ENCODE results near the gene LTBP4. TPM values are rescaled to one million over a fixed set of nuclear protein-coding genes. Genes with fewer than 3 reads are reported as not detected.
A peak's percentile ranks its signal among the peaks of the same experiment; 100 is the strongest.

The LTBP4 gene
- total and polyA plus RNA-seq, 2 of the 13 experiments (the other 11 are each of a cell fraction or from before 2014, with no cell fraction given): 0.86 to 2.3 TPM

DNA sequence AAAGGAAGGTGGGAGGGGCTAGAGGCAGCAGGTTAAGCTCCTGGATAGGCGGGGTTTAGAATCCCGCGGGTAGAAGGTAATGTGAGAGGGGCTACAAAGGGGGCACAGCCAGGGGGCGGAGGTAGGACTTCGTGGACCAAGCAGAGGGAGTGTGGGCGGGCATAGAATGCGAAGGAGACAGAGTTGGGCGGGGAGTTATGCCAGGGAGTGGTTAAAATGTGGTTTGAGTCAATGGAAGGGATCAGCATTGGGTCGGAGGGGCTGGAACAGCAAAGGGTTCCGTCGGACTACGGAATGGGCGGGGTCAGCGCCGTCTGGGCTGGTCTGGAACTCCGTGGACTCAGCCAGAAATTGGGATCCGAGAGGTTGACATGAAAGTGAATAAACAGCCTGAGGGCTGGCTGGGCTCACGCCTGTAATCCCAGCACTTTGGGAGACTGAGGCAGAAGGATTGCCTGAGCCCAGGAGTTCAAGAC is 3.0 kb downstream of the LTBP4 start:
- BruUV-seq (replicated peaks): no TSS peak
- Histone ChIP-seq H2AFZ (ENCODE audit: low read length) (no peak overlapping the region), H3K79me2 (ENCODE audit: insufficient read depth, low read length) (no peaks in the 10 kb centered on the region), H3K4me1 (ENCODE audit: insufficient read depth, low read length) (peaks cover 75% of the 10 kb centered on the region), H3K9ac (ENCODE audit: insufficient read depth, low read depth, low read length) (no peak overlapping the region), H4K20me1 (ENCODE audit: insufficient read depth, low read length) (peaks cover 1% of the 10 kb centered on the region), H3K4me3 (replicated peaks in 1 of 3; ENCODE audit: insufficient read depth in 1 of 3, low read depth in 2 of 3, low read length in 3 of 3) (peak overlapping the region; percentile 3 to 63 (median 20); a peak in 4 of 6 replicates), H3K27me3 (ENCODE audit: control insufficient read depth in 1 of 2, insufficient read depth in 2 of 2, low read length in 2 of 2) (peaks cover 4 to 61% of the 10 kb centered on the region in 2 experiments; a peak in 4 of 5 replicates), H3K9me3 (ENCODE audit: low read length) (no peaks in the 10 kb centered on the region), H3K4me2 (ENCODE audit: low read depth, low read length) (peak overlapping the region; percentile 84), H3K27ac (ENCODE audit: extremely low read length, insufficient read depth, low read length) (no peak overlapping the region), H3K36me3 (replicated peaks in 1 of 2; ENCODE audit: control insufficient read depth in 1 of 2, insufficient read depth in 2 of 2, low read length in 2 of 2) (no peaks in the 10 kb centered on the region)
- CTCF ChIA-PET (ENCODE audit: low intra/inter-chr PET ratio, low total read pairs): interaction anchor here (6.8 kb wide), 1 partner anchor 30 kb away, joined by 37 read pairs; no protein-coding TSS in a partner anchor
- no peak for ATAC-seq
- POLR2A ChIA-PET: interaction anchor here (0.8 to 2.7 kb wide), 13 partner anchors 9 to 256 kb away, joined by 3 to 11 read pairs (median 3); partner anchors contain the start of genes BLVRB, C19orf47, PLD3 and SERTAD1
- intact Hi-C loops (cut with micrococcal nuclease; ENCODE audit: unreplicated experiment): no loop called here
- in situ Hi-C loops (cut with HindIII; ENCODE audit: extremely low pct_ligation_motif_present, low pct_unique_long_range_greater_than_20kb): loop anchor here (5.0 kb wide), 1 partner anchor 72 kb away; no protein-coding TSS in a partner anchor
- FAIRE-seq: no peak
- no peak for DNase-seq (ENCODE audit: low spot score)
- WGBS (ENCODE audit: low lambda C conversion rate): under 1% methylated on average over 16 of the region's 18 CpGs
- TF ChIP-seq SPEN (CRISPR knock-in tag; IDR thresholded peaks at IDR 0.05; ENCODE audit: low read depth) (no peak), KDM5B (CRISPR knock-in tag; IDR thresholded peaks at IDR 0.05; ENCODE audit: borderline replicate concordance) (no peak), ZBTB43 (CRISPR knock-in tag; conservative IDR thresholded peaks at IDR 0.05) (no peak), ZNF414 (CRISPR knock-in tag; IDR thresholded peaks at IDR 0.05) (no peak), EED (CRISPR knock-in tag; IDR thresholded peaks at IDR 0.05) (no peak), REPIN1 (CRISPR knock-in tag; IDR thresholded peaks at IDR 0.05; ENCODE audit: borderline replicate concordance, low read depth) (no peak), IRF1 (CRISPR knock-in tag; IDR thresholded peaks at IDR 0.05; ENCODE audit: low read depth) (no peak), POLR2AphosphoS5 (IDR thresholded peaks at IDR 0.05; ENCODE audit: low read depth, low read length) (no peak), ZNF772 (CRISPR knock-in tag; IDR thresholded peaks at IDR 0.05) (0 out of 2 replicates have a peak, but pooled peaks have one; percentile 3), CENPX (CRISPR knock-in tag; IDR thresholded peaks at IDR 0.05) (no peak), YY1 (IDR thresholded peaks at IDR 0.05; ENCODE audit: insufficient read depth, insufficient replicate concordance, low read depth, low read length) (no peak), CCDC6 (CRISPR knock-in tag; IDR thresholded peaks at IDR 0.05) (no peak), NFYB (CRISPR knock-in tag; IDR thresholded peaks at IDR 0.05) (no peak), ZNF768 (CRISPR knock-in tag; IDR thresholded peaks at IDR 0.05) (0 out of 2 replicates have a peak, but pooled peaks have one; percentile 30), ZSCAN12 (CRISPR knock-in tag; IDR thresholded peaks at IDR 0.05) (no peak), GATA4 (IDR thresholded peaks at IDR 0.05; ENCODE audit: borderline replicate concordance, low read depth) (no peak), PAX8 (CRISPR knock-in tag; IDR thresholded peaks at IDR 0.05; ENCODE audit: borderline replicate concordance) (no peak), ZNF432 (CRISPR knock-in tag; IDR thresholded peaks at IDR 0.05; ENCODE audit: borderline replicate concordance) (no peak)
- TF ChIP-seq, protein P1, sequence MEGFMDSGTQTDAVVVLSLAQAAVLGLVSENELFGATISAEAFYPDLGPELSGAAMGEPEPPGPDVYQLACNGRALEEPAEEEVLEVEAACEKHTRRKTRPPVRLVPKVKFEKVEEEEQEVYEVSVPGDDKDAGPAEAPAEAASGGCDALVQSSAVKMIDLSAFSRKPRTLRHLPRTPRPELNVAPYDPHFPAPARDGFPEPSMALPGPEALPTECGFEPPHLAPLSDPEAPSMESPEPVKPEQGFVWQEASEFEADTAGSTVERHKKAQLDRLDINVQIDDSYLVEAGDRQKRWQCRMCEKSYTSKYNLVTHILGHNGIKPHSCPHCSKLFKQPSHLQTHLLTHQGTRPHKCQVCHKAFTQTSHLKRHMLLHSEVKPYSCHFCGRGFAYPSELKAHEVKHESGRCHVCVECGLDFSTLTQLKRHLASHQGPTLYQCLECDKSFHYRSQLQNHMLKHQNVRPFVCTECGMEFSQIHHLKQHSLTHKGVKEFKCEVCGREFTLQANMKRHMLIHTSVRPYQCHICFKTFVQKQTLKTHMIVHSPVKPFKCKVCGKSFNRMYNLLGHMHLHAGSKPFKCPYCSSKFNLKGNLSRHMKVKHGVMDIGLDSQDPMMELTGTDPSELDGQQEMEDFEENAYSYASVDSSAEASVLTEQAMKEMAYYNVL (CRISPR knock-in tag; IDR thresholded peaks at IDR 0.05; ENCODE audit: borderline replicate concordance): no peak

All from HepG2 (cell line).